Esophagus muscularis mucosa (tissue), 4 donors: Measurements from ENCODE around the gene P2RY11. TPM values are rescaled to one million over a fixed set of nuclear protein-coding genes. Genes with fewer than 3 reads are reported as not detected.

ENCODE experiments used
- DNase-seq: peaks from one replicate; pipeline ENCODE4 v3.0.0-alpha.2; 2017; ENCODE audit errors: extremely low spot score
- H3K27ac ChIP-seq, 4 donors: fragments of 200-600 bp; sonication (generic); replicated peaks in 1 of 4; 1 replicate in 3 of 4; 2 replicates in 1 of 4; pipeline ENCODE4 v1.5.1; 2016 to 2019; ENCODE audit warnings: mild to moderate bottlenecking in 1 of 4
- H3K27me3 ChIP-seq, 4 donors: fragments of 200-600 bp; sonication (generic); one replicate each; pipeline versions ENCODE4 v1.5.1 to v1.6.0; 2016 to 2019
- H3K36me3 ChIP-seq, 4 donors: fragments of 200-600 bp; sonication (generic); one replicate each; pipeline ENCODE4 v1.5.1; 2016 to 2019
- H3K4me1 ChIP-seq, 4 donors: fragments of 200-600 bp; sonication (generic); one replicate each; pipeline ENCODE4 v1.5.1; 2016 to 2019
- H3K4me3 ChIP-seq, 4 donors: fragments of 200-600 bp; sonication (generic); 1 replicate in 2 of 4; 2 replicates in 2 of 4; pipeline ENCODE4 v1.5.1; 2016 to 2019; ENCODE audit warnings: mild to moderate bottlenecking in 4 of 4, moderate library complexity in 1 of 4
- H3K9me3 ChIP-seq, 4 donors: fragments of 200-600 bp; sonication (generic); 1 replicate in 3 of 4; 2 replicates in 1 of 4; pipeline ENCODE4 v1.5.1; 2016 to 2019
- EP300 ChIP-seq: sonication (generic); formaldehyde crosslinking; IDR thresholded peaks from one replicate; pipeline ENCODE4 v1.6.1; 2017; ENCODE audit warnings: antibody characterized with exemption
- POLR2A ChIP-seq: fragments of 450-650 bp; IDR thresholded peaks from one replicate; pipeline ENCODE4 v1.6.1; 2017; ENCODE audit warnings: antibody characterized with exemption, moderate library complexity, mild to moderate bottlenecking, low read depth
- POLR2AphosphoS5 ChIP-seq, 2 donors: sonication (generic); formaldehyde crosslinking; IDR thresholded peaks; one replicate each; pipeline ENCODE4 v1.6.1; 2017; ENCODE audit warnings: antibody characterized with exemption in 2 of 2
- WGBS: methylation state at CpG from one replicate; pipeline ENCODE4 v1.1.5; 2018; 5-methylcytosine and 5-hydroxymethylcytosine counted together
- intact Hi-C: fragments of 100-400 bp; cut with DNase I; formaldehyde crosslinking; loops from one replicate; pipeline ENCODE4 v1.15.1; 2023
- total RNA-seq, 4 donors: library from RNA; depleted of rRNA; stranded (reverse); fragments of >200 nt; gene quantifications; one replicate each; pipeline versions ENCODE4 v1.1.0 to v1.2.1, GENCODE V29; 2016
- TF ChIP-seq, protein P1 (sequence below), 3 experiments: fragments of 200-600 bp in 2 of 3; fragments of 450-650 bp in 1 of 3; sonication (generic) in 2 of 3; IDR thresholded peaks; one replicate each; pipeline ENCODE4 v1.5.1; 2017 to 2019; ENCODE audit warnings: antibody characterized with exemption in 3 of 3, mild to moderate bottlenecking in 2 of 3, moderate library complexity in 1 of 3

The P2RY11 gene
- total RNA-seq, 4 donors from 2014 or later = 4.9 to 11.3 (median 8.5) TPM

DNA sequence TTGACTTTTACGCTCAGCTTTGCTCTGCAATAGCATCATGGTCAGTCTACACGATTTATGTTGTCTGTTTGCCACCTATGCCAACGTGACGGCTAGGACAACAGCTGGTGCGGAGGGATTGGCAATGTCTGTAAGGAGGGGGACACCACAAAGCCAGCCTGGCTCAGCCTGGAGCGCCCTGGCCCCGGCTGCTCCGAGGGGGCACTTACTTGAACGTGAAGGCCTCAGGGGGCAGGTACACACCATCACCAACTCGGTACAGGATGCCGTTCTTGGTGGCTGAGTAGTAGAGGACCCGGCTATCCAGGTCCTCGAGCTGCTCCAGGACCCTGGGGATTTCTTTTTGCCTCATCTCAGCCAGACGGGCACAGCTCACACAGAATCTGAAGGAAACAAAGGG lies 34.6 kb downstream of the P2RY11 start:
- Histone ChIP-seq H3K27me3 (no peaks in the 10 kb centered on the region), H3K4me3 (no peak overlapping the region), H3K9me3 (no peaks in the 10 kb centered on the region), H3K4me1 (no peaks in the 10 kb centered on the region), H3K36me3 (peaks cover 84 to 98% (median 97%) of the 10 kb centered on the region in 4 donors), H3K27ac (no peak overlapping the region)
- intact Hi-C loops = no loop called here
- TF ChIP-seq, protein P1, sequence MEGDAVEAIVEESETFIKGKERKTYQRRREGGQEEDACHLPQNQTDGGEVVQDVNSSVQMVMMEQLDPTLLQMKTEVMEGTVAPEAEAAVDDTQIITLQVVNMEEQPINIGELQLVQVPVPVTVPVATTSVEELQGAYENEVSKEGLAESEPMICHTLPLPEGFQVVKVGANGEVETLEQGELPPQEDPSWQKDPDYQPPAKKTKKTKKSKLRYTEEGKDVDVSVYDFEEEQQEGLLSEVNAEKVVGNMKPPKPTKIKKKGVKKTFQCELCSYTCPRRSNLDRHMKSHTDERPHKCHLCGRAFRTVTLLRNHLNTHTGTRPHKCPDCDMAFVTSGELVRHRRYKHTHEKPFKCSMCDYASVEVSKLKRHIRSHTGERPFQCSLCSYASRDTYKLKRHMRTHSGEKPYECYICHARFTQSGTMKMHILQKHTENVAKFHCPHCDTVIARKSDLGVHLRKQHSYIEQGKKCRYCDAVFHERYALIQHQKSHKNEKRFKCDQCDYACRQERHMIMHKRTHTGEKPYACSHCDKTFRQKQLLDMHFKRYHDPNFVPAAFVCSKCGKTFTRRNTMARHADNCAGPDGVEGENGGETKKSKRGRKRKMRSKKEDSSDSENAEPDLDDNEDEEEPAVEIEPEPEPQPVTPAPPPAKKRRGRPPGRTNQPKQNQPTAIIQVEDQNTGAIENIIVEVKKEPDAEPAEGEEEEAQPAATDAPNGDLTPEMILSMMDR (IDR thresholded peaks at IDR 0.05) = no peak
- TF ChIP-seq EP300 = no peak
- no peak for TF ChIP-seq POLR2AphosphoS5 (IDR thresholded peaks at IDR 0.05)
- no peak for TF ChIP-seq POLR2A
- 93% methylated on average over 11 of the region's 14 CpGs for WGBS
- DNase-seq = no peak

DNA sequence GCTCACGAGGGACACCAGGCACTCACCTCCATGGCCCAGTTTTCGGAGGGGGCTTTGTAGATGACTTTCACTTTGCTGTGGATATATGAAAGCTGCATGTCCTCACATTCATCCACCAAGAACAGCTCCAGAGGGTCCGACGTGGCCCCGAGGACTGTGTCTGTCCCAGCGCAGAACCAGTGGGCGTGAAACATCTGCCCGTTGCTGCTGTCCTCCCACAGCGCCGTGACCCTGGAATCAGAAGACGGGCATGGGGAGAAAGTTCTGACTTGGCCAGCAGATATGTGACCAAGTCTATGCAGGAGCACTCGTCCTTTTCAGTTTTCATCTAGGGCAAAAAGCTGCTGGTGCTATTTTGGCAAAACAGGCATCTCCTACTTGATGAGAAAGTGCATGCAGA lies 37.9 kb downstream of the P2RY11 start:
- H3K9me3 ChIP-seq = no peaks in the 10 kb centered on the region
- no peaks in the 10 kb centered on the region for H3K4me1 ChIP-seq
- H3K27ac ChIP-seq = no peak overlapping the region
- H3K36me3 ChIP-seq = peaks cover 84 to 97% (median 93%) of the 10 kb centered on the region in 4 donors
- intact Hi-C loops = no loop called here
- WGBS = 90% methylated on average over 12 of the region's 12 CpGs
- no peak for DNase-seq
- no peak for TF ChIP-seq EP300
- TF ChIP-seq, protein P1 (IDR thresholded peaks at IDR 0.05) = no peak
- no peak for TF ChIP-seq POLR2A
- no peak for TF ChIP-seq POLR2AphosphoS5 (IDR thresholded peaks at IDR 0.05)
- H3K27me3 ChIP-seq = no peaks in the 10 kb centered on the region
- no peak overlapping the region for H3K4me3 ChIP-seq

DNA sequence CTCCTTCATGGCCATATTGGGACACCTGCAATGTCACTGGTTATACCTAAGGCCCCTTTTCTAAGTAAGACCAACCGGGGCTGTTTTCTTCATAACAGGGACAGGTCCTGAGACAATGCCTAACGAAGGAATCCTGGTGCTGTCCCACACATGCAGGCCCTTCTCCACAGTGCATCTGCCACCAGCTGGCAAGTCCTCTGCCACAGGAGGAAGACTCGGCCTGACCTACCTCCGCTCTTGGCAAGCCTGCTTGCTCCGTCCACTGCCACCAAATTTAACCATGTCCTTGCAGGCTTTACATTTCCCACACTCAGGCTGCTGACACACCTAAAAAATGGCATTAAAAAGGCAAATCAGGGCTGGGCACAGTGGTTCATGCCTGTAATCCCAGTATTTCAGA lies 40.0 kb downstream of the P2RY11 start:
- Histone ChIP-seq H3K4me3 (no peak overlapping the region), H3K9me3 (no peaks in the 10 kb centered on the region), H3K4me1 (no peaks in the 10 kb centered on the region), H3K27me3 (no peaks in the 10 kb centered on the region), H3K27ac (no peak overlapping the region), H3K36me3 (peaks cover 84 to 97% (median 93%) of the 10 kb centered on the region in 4 donors)
- intact Hi-C loops = no loop called here
- TF ChIP-seq POLR2A (no peak), EP300 (no peak), POLR2AphosphoS5 (IDR thresholded peaks at IDR 0.05) (no peak)
- TF ChIP-seq, protein P1 (IDR thresholded peaks at IDR 0.05) = no peak
- WGBS = 82% methylated on average over 5 of the region's 5 CpGs
- DNase-seq = no peak

DNA sequence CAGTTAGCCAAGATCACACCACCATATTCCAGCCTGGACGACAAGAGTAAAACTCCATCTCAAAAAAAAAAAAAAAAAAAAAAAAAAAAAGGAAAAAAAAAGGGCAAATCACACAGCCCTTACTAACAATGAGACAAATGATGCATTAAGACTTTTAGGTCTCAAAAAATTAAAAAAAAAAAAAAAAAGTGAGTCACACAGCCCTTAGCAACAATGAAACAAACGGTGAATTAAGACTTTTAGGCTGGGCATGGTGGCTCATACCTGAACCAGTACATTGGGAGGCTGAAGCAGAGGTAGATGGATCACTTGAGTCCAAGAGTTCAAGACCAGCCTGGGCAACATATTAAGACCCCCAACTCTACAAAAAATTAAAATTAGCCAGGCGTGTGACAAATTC lies 40.6 kb downstream of the P2RY11 start:
- H3K36me3 ChIP-seq = peaks cover 78 to 97% (median 92%) of the 10 kb centered on the region in 4 donors
- intact Hi-C loops = no loop called here
- H3K27me3 ChIP-seq = no peaks in the 10 kb centered on the region
- DNase-seq = no peak
- H3K4me3 ChIP-seq = no peak overlapping the region
- TF ChIP-seq POLR2AphosphoS5 (IDR thresholded peaks at IDR 0.05) (no peak), EP300 (no peak), POLR2A (no peak)
- TF ChIP-seq, protein P1 (IDR thresholded peaks at IDR 0.05) = no peak
- H3K27ac ChIP-seq = no peak overlapping the region
- 83% methylated on average over 3 of the region's 3 CpGs for WGBS
- H3K4me1 ChIP-seq = no peaks in the 10 kb centered on the region
- H3K9me3 ChIP-seq = no peaks in the 10 kb centered on the region

DNA sequence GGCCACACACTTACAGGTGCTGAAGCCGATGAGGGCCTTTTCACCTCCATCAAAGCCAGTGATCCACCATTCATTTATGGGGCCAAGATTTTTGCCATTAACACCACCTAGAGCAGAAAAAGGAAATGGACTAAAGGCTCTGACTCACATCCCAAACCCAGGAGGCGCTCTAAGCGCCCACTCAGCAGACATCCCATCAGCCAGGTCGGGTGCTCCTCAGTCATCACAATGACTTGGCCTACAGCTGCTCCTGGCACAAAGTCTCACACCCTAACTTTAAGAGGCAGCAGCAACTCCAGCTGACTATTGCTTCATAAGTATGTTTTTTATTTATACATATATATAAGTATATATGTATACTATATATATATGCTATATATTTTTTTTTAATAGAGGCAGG lies 44.3 kb downstream of the P2RY11 start:
- no peaks in the 10 kb centered on the region for H3K4me1 ChIP-seq
- H3K4me3 ChIP-seq = no peak overlapping the region
- 87% methylated on average over 4 of the region's 4 CpGs for WGBS
- H3K27ac ChIP-seq = no peak overlapping the region
- TF ChIP-seq, protein P1 (IDR thresholded peaks at IDR 0.05) = no peak
- no peak for TF ChIP-seq POLR2AphosphoS5 (IDR thresholded peaks at IDR 0.05)
- no peak for TF ChIP-seq POLR2A
- TF ChIP-seq EP300 = no peak
- no peaks in the 10 kb centered on the region for H3K27me3 ChIP-seq
- peaks cover 85 to 99% (median 96%) of the 10 kb centered on the region in 4 donors for H3K36me3 ChIP-seq
- intact Hi-C loops = no loop called here
- H3K9me3 ChIP-seq = no peaks in the 10 kb centered on the region
- no peak for DNase-seq
